HG03039 (cell line): Measurements from ENCODE around the gene DNAJC7.

Source experiments
- ATAC-seq: cut with Tn5 transposase; IDR thresholded peaks from one replicate; pipeline ENCODE4 v1.9.1; 2021; ENCODE audit warnings: mild to moderate bottlenecking, moderate library complexity; ENCODE audit not compliant: unreplicated experiment

Gene DNAJC7, protein sequence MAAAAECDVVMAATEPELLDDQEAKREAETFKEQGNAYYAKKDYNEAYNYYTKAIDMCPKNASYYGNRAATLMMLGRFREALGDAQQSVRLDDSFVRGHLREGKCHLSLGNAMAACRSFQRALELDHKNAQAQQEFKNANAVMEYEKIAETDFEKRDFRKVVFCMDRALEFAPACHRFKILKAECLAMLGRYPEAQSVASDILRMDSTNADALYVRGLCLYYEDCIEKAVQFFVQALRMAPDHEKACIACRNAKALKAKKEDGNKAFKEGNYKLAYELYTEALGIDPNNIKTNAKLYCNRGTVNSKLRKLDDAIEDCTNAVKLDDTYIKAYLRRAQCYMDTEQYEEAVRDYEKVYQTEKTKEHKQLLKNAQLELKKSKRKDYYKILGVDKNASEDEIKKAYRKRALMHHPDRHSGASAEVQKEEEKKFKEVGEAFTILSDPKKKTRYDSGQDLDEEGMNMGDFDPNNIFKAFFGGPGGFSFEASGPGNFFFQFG

DNA sequence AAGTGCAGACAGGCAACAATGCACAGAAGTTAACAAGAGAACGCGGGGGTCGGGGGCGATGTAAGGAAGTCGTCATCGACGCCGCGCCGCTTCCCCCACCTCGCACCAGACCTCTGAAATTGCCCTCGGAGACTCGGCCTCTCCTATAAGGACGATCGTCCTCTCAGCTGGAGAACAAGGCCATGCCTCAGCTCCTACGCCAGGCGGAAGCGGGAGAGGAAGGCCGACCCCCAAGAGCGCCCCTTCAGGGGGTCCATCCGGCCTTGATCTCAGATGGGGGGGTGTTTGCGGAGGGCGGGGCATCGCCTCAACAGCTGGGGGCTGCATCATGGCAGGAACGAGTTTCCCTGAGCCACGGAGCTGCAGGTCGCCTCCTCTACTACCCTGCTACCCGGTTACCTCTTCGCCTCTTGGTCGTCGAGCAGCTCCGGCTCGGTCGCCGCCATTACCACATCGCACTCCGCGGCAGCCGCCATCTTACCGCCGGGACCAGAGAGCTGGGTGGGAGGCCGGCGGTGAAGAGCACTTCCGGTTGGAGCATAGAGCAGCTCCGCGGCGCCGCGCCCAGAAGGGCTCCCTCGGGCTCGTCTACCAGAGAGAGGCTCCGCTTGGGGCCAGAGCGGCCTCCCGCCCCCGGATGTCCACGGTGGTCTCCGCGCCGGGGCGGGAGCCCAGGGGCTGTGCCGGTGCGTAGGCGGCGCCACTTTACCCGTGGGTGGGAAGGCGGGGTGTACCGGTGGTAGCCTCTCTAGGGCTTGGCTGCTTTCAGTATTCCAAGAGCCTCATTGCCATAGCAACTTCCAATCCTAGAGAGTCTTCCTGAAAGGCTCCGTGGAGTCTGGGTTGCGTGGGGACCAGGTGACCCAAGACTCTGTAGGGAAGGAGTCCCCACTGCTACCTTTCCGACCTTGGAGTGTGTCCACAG is at the start of gene DNAJC7:
Gene DNAJC7, minus strand, starts transcription at position 499 of the 925 bp plus-strand sequence. Its CDS starts 23 bp downstream, at position 476.
- ATAC-seq, result peak; percentile 71

DNA sequence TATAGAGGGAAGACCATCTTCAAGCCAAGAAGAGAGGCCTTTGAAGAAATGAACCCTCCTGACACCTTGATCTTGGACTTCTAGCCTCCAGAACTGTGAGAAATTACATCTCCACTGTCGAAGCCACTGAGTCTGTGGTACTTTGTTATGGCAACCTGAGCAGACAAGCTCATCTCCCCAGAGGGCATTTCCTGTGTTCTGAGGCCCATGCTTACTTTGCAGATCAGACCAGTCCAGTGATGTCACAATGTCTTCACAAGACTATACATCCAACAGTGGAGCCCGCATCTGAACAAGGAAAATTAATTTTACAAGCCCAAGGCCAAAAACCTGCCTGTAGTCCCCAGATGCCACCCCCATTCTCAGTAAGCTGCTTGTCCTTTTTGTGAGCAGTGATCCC is 48.0 kb upstream of the DNAJC7 start:
- no peak for ATAC-seq

DNA sequence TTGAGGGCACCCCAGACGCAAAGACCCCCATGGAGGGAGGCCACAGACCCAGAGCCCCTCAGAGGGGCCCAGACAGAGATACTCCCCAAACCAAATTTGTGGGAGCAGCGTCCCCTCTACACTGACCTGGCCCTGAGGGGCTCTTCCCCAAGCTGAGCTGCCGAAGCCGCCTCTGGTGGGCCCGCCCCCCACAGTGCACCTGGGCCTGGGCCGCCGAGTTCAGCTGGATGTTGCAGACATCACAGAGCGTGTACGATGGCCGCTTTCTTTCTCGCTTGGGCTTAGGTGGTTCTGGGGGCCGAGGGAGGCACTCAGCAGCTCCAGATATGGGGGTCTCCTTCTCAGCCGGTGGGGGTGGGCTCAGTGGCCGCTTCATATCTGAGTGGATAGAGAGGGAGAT is 45.4 kb upstream of the DNAJC7 start:
- no peak for ATAC-seq

DNA sequence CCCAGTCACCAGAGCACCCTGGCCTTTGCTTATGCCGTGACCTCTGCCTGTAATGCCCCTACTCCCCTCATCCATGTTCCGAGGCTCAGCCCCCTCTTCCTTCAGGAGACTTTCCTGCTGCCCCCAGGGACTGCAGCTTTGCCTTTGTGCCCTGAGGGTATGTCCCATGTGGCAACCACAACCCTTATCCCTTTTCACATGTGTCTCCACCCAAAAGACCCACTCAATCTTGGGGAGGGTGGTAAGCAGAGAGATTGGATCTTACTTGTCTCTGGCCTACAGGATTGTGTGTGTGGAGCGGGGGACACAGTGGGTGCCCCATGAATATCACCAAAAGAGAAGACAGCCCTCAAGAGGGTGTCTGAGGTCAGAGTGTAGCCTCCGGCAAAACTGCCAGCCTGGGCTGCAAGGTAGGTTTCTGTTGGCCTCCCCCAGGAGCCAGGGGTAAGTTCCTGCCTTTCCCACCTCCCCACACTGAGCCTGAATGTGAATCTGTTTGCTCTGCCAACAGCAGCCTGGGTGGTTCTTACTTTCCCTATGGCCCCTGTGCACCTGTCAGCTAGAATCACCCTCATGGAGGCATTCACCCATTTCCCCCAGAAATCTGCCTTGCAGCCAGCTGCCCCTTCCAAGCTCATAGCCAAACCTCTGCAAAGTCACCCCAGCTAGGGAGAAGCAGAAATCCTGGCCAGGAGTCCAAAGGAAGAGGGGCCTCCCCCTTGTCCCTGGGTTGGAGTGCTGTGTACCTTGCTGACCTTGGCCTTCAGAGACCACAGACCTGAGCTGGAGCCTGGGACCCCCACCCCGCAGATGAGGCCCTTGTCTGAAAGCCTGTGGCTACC is 44.6 kb upstream of the DNAJC7 start:
- no peak for ATAC-seq

DNA sequence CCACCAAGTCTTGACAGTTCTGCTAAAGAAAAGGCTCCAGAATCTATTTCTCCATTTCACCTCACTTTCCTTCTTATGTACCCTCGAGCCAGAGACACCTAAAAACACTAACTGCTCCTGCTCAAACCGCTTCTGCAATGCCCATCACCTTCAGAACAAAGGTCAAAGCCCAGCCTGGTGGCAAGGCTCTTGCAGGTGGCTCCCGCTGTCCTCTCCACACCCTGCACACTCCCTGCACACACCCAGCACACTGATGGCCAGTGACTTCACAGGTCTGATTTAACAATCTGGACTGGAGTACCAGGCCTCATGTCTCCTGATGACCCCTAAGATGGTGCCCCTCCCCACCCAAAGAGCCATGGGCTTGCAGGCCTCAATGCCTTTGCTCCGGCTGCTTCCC is 43.0 kb upstream of the DNAJC7 start:
- ATAC-seq, result no peak

DNA sequence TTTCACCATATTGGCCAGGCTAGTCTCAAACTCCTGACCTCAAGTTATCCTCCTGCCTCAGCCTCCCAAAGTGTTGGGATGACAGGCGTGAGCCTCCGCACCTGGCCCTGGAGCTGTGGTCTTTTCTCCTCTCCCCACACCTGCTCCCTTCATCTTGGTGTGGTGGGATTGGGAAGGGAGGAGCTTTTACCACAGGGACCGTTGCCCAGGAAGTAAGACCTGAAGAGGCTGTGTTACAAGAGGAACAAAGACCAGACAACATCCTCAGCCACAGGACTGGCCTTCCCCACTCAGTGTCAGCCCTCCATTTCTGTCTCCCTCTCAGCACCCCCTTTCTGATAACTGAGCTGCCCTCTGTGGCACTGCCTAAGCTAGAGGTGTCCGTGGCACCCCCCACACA is 42.6 kb upstream of the DNAJC7 start:
- ATAC-seq, result no peak

DNA sequence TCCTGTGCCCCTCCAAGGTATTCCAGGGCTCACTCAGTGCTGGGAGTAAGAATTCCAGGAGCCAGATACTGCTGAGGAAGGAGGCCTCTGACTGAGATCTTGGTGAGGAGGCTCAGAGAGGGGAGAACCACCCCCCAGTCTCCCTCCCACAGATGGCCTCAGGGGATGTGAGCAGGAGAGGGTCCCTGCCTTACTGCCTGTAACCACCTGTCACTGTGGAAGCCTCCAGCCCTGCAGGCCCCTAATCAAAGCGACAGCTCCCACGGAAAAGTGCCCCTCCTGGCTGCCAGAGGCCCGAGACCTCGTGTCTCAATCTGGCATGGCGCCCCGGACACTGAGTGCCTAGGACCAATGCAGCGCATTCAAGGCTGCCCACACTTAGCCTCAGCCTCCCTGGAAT is 40.8 kb upstream of the DNAJC7 start:
- ATAC-seq, result no peak

DNA sequence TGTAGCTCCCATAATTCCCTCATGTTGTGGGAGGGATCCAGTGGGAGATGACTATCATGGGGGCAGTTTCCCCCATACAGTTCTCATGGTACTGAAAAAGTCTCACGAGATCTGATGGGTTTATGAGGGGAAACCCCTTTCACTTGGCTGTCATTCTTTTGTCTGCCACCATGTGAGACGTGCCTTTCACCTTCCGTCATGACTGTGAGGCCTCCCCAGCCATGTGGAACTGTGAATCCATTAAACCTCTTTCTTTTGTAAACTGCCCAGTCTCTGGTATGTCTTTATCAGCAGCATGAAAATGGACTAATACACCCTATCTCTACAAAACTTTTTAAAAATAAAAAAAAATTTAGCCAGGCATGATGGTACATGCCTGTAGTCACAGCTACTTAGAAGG is 39.4 kb upstream of the DNAJC7 start:
- ATAC-seq, result no peak

DNA sequence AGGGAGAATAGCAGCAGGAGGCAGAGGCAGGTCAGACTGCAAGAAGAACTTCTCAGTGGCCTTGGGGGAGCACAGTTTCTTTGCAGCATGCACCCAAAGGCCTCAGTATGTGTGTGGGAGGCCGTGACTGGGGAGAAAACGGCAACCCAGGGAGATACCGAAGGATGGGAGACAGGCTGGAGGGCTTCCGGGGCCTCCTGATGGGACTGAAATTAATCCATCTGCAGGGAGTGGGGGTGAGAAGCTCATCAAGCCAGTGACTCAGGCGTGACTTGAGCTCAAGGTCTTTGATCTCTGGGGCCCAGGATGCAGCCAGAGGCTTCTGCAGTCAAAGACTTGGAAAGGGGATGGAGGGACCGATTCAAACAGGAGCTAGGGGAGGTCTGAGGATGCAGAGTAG is 38.3 kb upstream of the DNAJC7 start:
- ATAC-seq, result no peak

DNA sequence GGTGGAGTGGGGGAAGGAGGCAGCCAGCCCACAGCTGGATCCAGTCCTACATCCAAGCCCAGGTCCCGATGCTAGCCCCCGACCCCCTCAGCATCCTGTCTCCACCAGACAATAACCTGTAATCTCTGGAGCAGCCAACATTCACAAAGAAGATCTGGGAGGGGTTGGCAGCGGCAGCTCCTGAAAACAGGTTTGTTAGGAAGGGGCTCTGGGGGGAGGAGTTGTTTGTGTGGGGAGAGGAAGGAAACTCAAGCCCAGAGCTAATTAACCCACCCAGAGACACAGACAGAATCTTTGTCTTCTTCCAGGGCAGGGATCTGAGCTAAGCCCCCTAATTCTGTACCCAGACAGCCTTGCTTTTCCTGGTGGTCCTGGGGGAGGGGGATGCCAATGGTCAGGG is 37.8 kb upstream of the DNAJC7 start:
- no peak for ATAC-seq

DNA sequence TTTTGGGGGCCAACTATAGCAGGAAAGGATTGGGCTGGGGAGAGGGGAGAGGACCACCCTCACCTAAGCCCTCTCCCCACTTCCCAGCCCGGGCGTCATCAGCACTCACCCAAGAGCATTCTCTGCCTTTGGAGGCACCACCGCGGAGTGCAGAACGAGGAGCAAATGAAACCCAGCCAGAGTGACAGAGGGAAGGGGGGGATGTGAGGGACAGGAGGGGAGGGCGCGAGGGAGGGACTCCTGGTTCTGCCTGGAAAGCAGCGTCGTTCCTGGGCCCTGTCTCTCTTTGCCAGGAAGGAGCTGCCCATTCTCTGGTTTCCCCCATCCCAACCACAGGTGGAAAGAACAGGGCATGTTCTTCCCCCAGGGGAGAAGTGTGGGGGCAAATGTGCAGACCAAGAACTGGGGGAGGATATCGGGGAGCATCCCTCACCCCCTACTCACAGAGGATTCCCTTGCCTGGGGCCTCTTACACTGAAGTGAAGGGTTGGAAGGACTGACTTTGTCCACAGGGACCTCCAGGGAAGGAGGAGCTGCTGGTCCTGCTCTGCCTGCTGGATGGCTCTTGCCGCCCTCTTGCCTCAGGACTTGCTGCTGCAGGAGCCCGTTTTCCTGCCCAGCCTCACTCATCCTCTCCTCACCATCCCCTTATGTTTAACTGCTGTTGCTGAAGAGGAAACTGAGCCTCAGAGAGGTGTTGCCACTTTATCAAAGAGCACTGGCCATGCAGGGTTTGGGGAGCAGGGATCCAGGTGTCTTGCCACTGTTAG is 36.7 kb upstream of the DNAJC7 start:
- no peak for ATAC-seq

DNA sequence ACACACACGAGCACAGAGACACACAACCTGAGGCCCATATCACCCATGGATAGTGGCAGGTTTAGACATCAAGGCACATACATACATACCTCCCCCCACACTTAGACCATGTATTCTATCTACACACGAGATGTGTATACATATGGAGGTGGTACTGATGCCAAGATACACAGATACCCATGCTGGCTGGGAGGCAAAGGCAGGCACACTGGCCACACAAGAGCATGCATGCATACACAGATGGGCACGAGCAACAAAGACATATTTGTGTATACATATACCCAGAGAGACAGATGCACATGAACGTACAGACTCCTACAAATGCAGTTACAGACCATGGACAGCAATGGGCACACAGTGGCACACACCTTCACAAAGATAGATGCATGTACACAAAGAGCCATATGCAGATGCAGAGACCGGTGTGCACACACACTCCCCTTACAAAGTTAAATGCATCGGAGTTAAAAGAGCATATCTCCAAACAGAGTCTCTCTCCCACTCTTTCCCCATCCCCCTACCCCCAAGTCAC is 35.2 kb upstream of the DNAJC7 start:
- ATAC-seq, result no peak

DNA sequence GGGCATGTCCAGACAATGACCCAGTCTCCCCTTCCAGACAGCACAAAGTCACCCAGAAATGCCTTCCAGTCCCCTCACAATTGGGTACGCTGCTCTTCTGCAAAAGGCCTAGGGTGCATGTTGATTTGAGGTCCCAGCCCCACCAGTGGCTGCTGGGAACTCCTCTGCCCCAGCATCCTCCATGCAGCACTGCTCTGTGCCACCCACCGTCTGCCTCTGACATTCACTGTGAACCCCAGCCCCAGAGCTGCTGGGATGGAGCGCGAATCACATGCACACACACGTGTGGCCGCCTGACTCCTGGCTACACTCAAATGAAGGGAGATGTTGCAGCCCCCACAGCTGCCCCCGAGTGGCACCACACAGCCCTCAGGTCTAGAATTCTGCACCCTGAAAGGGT is 34.4 kb upstream of the DNAJC7 start:
- ATAC-seq, result no peak

DNA sequence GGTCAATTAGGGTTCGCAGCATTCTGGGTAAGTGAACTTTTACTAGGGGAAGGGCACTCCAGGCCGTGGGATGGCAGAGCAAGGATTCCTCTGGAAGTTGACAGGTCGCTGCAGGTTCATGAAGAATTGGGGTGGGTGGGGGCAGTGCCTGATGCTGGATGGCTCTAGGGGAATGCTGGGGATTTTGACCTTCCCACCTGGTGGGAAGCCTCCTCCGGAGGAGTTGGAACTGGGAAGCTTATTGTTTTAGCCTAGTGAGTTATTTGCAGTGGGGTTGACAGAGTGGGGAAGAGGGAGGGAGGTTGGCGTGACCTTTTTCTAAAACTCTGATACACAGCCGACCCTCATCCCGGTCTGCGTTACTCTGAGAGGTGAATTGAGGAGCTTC is 33.8 kb upstream of the DNAJC7 start:
- no peak for ATAC-seq

DNA sequence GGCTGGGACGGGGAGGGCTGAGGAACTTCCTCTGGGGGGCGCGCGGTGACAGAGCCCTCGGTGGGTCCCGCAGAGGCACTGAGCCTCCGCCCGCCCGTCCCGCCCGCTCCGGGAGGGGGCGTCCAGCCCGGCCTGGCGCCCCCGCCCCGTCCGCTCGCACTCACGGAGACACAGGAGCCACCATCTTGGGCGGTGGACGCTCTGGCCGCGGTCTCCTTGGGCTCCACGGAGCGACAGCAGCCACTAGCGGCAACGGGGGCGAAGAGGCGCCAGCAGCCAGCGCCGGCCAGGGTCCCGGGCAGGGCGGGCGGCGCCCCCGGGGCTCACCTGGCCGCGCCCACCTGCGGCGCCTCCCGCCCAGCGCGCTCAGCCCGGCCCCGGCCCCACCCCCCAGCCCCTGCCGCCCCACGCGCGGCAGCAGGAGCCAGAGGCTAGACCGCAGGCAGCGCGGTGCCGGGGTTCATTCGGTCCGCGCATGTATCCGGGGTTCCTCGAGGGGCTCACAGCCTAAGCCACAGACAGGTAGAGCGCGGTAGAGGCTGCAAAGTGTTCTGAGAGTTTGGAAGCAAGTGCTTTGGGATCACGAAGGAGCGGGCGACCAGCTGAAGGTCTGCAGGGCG is 33.3 kb upstream of the DNAJC7 start, which contains the start of gene C17orf113:
Gene C17orf113, minus strand, starts transcription at position 209 of the 620 bp plus-strand sequence. CDS start 7,225 bp downstream, outside the sequence.
- ATAC-seq, result no peak

DNA sequence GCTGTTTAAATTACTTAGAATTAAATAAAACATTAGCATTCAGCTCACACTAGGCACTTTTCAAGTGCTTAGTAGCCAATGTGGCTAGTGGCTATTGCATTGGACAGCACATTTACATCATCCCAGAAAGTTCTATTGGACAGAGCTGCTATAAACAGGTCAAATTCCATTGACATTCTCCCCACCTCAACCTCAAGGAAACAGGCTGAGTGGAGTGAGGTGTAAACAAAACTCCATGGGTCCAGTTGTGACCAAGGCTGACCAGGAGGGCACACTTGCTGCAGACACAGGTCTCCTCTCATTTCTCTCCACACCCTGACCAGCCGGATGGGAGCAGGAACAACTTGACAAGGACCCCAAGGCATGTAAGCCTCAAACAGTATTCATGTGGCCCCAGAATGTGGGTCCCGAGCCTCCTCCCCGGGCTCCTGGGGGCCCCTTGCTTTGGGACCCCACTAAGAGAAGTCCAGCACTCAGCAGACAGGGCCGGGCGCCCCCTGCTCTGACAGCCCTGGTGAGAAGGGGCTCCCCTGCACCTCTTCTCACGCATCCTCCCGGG is 32.7 kb upstream of the DNAJC7 start:
- ATAC-seq, result no peak

DNA sequence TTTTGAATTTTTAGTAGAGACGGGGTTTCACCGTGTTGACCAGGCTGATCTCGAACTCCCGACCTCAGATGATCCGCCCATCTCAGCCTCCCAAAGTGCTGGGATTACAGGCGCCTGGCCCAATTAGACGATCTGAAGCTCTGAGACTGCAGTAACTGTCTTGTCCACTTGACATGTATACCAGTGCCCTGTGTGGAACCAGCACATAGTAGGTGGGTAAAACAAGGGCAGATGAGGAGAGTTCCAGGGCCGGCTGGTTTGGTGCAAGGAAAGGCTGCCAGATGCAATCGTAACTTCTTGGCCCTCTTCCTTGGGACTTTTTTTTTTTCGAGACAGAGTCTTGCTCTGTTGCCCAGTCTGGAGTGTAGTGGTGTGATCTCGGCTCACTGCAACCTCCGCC is 30.1 kb upstream of the DNAJC7 start:
- ATAC-seq, result no peak

DNA sequence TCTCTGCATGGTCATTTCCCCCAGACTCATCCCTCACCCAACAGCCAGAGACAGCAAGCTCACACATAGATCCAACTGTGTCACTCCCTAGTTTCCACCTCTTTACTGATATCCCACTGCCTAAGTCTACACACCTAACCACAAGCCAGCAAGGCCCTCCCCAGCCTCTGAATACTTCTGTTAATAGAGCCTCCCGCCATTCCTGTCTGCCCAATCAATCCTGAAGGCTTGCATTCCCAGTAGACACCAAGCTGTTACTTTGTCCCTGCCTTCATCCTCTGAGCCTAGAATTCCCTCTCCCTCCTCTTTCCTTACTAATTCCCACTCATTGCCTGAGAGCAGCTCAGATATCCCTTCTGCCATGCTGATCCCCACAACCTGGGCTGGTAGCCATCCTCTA is 28.5 kb upstream of the DNAJC7 start:
- no peak for ATAC-seq
